ENCODE results near the gene LAMA3.

Gene LAMA3

DNA sequence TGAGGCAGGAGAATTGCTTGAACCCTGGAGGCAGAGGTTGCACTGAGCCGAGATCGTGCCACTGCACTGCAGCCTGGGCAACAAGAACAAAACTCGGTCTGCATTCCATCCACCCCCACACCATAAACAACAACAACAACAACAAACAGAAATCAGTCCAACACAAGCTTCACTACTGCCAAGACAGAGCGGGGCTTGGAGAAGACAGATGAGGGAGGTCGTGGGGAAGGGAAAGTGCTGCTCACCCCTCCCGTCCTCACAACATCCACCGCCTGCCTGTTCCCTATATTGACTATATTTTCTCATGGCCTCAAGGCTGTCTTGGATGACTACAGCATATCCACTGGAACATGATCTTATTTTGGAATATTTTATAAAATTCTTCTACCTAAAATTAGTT, 187.7 kb downstream of the LAMA3 start:
- DNase-seq (ENCODE audit: low read depth in 2 of 2): no peak

DNA sequence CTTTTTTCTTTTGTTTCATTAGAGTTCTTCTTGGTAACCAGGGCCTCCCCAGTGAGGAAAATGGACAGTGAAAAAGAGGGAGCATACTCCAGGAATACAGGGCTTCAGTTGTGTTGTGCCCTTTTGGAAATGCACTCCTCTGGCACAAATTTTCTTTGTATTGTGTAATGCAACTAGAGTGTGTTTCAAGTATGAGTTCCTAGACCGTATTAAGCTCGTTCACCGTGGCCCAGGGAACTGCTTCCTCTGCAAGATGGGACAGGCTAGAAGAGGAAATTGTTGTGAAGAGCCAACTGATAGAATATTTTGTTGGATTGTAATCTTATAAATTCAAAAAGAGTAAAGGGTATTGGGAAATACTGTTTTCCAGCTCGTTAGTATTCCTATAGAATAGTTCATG, 188.1 kb downstream of the LAMA3 start:
- DNase-seq (ENCODE audit: low read depth in 2 of 2): no peak

DNA sequence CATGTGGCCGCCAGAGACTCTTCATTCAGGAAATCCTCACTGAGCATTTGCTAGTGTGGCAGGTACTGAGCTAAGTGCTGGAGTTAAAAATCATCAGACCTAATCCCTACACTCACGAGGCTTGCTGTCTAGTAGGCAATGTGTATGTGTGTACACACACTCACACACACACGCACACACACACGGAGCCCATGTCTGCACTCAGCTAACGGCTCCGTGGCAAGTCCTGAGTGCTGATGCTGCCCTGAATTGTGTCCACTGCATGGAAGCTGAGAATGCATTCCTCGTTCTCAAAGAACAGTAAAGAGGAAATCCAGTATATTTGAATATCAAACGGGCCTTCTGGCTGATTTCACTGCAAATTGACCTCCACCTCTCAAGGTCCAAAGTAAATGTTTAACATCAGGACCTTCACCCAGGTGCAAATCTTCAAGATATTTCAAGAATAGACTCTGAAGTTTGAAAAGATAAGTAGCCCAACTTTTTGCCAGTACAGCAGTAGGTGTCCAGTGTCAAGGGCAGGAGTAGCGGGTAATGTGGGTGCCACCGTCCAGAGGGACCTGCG, 189.2 kb downstream of the LAMA3 start:
- DNase-seq (ENCODE audit: low read depth in 2 of 2): no peak

DNA sequence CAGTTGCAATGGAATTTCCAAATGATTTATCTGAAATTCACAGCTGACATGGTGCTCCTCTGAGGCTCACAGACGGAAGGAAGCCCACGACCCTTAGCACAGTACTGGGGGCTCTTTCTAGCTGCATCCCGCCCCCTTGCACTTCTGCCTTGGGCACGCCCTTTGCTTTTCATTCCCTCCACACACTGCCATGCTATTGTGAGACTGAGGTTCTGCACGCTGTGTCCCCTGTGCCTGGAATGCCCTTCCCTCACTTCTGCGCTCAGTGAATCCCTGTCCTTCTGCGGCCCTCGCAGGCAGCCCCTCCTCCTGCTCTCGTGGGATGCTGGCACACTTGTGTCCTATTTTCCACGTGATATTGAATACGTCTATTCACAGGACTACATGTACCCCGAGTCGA, 189.9 kb downstream of the LAMA3 start:
- DNase-seq (ENCODE audit: low read depth in 2 of 2): no peak

DNA sequence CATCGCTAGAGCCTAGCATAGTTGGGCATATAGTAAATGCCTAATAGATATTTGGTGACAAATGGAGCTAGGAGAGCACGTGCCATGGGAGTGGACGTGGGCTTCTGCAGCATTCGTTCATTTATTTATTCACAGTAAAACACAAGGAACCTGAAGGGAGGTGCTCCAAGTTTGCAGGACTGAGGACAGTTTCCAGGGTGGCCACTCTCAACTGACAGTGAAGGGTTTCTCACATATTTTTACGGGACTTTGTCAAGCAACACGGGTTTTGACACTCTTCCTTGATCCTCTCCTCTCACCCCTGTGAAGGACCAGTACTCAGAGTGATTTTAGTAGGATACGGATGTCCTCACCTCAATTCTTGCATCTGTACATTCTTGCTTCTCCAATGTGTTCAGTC, 190.3 kb downstream of the LAMA3 start:
- DNase-seq (ENCODE audit: low read depth in 2 of 2): no peak

DNA sequence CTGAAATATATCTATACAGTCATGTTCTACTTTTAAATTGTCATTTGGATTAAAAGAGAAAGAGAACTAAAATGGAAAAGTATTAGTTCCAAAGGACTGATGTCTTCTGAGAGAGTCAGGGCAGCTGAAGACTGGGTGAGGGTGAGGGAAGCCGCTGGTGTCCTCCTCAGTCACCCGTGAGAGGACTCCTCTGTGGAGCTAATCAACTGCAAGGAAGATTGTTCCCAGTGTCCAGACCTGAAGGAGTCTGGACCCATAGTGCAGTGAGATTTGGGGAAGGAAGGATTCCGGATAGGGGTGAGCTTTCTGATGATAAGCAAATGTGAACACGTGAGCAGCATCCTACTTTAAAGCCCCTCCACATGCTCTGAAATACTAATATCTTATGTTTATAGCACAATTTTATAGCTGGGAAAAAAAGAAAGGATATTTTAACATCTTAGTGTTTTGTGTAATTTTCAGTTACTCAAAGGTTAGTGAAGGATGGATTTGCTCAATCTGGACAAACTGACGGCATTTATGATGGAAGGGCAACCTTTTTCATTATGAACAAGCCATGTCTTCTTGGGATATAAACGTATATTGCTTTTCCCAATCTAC, 190.8 kb downstream of the LAMA3 start:
- DNase-seq (ENCODE audit: low read depth in 2 of 2): no peak

DNA sequence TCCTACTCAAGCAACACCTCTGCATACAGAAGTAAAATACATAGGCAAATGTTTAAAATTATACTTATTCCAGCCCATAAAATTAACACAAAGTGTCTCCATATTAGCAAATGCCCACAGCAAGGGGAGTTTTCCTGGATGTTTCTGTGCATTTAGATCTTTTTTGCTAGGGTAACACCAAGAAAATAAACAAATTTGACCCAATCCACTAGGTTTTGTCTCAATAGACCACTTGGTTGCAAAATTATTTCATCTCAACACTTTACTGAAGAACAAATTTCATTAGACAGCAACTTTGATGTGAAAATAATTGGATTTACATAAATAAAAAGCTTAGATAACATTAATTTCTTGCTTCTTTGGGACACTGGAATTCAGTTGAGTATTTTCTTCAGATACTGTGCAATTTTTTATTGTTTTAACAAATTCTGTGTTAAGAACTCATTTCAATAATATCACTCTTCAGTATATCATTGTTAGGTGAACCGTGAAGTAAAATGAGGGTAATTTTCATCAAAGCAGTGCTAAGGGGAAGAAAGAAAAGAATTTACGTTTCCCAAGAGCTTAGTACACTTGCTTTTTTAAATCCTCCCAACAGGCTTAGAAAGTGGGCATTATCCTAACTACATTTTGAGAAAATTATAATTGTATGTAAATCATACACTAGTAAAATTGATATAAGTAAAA, 191.8 kb downstream of the LAMA3 start:
- DNase-seq (ENCODE audit: low read depth in 2 of 2): no peak

DNA sequence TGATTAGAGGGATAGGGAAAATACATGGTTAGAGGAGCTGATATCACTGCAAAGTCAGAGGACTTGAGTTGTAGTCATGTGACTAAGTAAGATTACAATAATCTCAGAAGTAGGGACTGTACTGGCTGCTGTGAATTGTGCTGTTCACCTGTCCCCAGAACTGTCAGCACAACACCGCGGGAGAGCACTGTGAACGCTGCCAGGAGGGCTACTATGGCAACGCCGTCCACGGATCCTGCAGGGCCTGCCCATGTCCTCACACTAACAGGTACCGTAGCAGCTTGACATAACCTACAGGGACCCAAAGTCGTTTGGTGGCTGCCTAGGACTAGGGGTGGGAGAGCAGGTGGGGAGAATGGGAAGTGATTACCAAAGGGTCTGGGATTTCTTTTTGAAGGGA, 192.5 kb downstream of the LAMA3 start:
- DNase-seq (ENCODE audit: low read depth in 2 of 2): no peak

DNA sequence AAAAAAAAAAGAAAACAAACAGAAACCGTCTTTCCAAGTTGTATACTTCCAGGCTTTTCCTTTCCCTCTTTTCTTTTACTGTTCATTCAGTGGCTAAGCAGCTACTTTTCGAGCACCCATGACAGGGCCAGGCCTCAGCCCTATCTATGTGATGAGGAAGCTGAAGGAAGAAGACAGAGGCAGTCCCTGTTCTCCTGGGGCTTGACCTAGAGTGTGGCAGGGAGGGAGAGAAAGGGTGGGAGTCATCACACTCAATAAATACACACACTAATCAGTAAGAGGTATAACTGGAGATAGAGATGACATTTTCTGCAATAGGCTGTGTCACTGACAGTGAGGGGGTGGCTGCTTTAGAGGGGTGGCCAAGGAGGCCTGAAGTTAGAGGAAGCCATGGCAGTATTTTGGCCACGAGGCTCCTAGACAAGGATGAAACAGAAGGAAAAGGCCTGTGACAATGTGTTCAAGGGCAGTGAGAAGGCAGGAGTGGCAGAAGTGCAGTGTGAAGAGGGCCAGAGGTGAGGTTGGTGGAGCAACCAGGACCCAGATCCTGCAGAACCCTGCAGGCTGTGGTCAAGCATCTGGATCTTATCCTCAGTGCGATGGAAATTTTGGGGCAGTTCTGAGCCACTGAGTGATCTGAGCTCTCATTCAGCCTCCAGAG, 193.5 kb downstream of the LAMA3 start:
- no peak for DNase-seq (ENCODE audit: low read depth in 2 of 2)

DNA sequence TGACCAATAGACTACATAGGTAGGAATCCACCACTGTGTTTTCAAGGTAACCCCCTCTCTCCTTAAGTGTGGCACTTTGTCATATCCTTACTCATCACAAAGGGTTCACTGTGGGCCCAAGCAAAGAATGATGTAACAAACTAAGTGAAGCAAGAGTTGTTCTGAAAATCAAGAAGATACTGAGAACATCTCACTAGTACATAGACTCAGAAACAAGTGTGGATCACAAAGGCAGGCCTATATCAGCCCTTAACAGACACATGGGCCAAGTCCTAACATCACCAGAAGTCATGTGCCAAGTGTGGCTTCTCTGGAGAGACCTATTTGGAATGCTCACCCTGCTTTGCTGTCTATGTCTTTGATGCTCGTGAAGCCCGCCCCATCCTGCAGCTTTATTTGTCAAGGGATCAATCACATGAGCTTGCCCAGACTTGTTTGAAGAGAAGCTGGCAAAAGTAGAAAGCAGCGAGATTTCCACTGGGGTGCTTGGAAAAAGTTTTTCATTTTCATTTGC, 194.1 kb downstream of the LAMA3 start:
- no peak for DNase-seq (ENCODE audit: low read depth in 2 of 2)

DNA sequence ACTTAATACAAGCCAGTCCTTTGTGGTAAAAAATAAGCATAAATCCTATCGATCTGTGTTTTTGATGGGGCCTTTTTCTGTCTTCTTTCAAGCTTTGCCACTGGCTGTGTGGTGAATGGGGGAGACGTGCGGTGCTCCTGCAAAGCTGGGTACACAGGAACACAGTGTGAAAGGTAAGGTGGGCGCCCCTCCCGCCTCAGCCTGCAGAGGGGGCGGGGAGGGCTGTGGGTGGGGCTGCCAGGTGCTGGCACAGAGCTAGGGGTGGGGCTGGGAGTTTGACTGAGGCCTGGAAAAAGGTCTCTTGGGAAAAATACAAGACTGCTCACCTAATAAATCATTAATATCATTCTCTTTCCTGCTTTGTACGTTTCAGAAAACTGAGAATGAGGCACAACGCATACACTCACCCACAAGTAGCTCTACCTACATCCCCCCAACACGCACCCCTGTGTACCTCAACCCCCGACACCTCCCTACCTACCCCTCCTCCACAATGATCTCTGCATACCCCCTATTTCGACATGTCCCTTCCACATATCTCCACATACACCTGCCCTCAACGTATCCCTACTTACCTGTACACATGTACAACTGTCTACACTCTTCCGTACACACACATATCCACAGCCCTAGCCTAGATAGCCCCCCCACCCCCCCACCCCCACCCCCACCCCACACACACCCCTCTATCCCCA, 195.6 kb downstream of the LAMA3 start:
- no peak for DNase-seq (ENCODE audit: low read depth in 2 of 2)

DNA sequence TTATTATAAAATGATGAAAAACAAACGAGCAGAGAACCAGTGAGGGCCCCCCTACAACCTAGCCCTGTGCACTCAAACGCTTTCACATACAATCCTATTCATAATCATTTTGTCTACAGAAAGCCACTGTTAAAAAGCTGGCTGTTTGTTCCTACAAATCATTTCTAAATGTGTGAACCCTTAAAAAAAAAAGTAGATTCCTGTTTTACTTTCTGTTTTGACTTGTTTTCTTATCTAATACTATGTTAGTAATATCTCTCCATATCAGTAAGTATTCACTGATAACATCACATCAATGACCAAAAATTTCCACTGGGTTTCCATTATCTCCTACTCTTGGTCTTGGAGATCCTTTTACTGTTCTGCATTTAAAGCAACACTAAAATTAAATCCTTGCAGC, 196.5 kb downstream of the LAMA3 start:
- DNase-seq (ENCODE audit: low read depth in 2 of 2): no peak

DNA sequence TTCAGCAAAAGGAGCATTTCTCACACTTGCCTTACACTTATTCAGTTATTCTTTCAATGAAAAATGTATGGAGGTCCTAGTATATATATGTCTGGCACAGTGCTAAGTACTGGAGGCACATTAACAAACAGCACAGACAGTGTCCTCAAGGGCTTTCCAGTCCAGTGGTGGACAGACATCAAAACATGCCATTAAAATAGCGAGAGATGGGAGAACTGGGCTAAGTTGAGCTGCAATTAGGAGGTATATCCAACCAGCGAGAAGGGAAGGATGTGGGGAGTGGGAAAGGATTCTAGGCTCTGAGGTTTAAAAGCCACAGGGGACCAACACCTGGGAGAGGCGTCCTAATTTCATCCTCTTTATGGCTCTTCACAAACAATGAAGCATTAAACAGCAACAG, 197.8 kb downstream of the LAMA3 start:
- no peak for DNase-seq (ENCODE audit: low read depth in 2 of 2)

DNA sequence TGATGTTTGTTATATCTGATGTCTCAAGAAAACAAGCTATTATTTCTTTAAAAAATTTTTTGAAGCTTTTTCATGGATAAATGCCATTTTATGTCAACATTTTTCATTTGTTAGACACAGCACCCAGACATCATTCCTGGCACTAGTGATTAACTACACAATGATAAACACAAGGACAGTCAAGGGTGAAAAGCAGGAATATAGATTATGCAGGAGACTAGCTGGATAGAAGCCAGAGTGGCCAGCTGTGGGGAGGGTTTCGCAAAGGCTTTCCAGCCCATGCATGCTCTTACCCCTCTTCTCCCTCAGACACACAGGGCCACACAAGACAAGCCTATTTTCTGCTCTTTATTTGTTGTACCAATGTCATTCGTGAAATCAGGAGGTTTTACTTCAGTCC, 198.2 kb downstream of the LAMA3 start:
- no peak for DNase-seq (ENCODE audit: low read depth in 2 of 2)

DNA sequence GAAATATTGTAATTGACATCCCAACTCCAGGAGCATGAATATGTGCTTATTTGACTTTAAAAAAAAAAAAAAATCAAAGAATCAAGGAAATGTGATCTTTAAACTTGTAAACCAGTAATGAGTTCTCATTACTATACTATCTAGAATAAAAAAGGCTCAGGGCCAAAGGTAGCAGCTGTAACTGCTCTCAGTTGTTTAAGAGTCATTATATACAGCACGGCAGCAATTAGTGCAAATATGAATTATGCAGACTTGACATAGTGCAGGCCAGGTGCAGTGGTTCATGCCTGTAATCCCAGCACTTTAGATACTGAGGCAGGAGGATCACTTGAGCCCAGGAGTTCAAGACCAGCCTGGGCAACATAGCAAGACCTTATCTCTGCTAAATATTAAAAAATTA, 199.6 kb downstream of the LAMA3 start:
- no peak for DNase-seq (ENCODE audit: low read depth in 2 of 2)

DNA sequence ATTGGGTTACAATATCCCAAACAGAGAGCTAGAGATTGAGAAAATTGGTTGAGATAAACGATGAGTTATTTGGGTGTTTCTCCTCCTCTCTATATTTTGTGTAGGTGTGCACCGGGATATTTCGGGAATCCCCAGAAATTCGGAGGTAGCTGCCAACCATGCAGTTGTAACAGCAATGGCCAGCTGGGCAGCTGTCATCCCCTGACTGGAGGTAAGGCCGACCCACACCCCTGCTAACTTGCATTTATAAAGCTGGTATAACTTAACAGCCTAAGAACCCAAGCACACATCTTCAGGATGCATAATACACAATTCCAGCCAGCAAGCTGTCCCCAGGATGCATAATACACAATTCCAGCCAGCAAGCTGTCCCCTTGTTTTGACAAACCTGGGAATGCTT, 200.7 kb downstream of the LAMA3 start:
- DNase-seq (ENCODE audit: low read depth in 2 of 2): no peak

DNA sequence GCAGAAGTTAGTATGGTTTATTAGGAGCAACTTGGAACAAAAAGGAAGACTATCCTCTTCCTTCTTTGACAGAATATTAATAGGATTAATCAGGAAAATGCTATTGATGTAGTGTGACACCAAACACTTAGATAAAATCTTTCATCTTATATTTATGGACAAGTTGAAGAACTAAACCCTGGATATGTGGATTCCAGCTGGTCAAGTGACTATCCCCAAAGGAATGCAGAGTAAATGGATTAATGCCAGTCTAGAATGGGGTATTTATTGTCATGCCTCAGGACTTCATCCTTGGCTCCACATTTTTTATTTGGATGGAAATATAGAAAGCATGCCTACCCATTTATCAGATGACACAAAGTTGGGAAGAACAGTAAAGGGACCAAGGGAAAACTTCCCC, 201.3 kb downstream of the LAMA3 start:
- no peak for DNase-seq (ENCODE audit: low read depth in 2 of 2)

DNA sequence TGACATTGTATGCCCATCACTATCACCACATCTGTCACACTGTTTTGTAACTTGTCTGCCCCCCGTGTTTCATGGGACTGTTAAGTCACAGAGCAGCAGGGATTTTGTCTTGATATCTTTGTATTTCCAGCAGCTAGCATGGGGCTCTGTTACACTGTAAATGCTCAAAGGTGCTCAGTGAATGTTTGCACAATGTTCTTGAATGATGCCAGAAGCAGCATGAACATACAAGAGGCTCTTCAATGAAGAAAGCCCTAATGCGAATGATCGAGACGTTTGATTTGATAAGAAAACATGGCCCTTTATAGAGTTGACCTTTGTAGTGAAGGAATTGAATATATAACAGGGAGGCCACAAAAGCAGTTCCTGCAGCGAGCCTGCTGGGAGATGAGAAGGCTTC, 204.4 kb downstream of the LAMA3 start:
- DNase-seq (ENCODE audit: low read depth in 2 of 2): no peak

DNA sequence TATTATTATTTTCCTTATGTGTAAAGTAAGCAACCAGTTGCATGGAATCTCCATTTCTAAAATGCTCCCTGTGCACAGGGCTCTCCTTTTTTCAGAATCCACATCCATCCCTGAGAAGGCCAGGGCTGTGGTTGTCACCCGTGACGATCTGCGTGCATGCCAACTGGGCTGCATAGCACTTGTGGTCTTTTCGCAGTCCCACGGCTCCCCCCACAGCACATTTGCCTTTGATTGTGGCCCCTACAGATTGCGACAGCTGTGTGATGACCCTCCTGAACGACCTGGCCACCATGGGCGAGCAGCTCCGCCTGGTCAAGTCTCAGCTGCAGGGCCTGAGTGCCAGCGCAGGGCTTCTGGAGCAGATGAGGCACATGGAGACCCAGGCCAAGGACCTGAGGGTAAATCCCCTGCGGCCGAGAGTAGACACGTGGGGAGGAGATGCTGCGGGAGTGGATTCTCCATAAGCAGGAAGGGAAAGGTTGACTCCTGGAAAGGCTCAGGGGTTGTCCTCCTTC, 205.5 kb downstream of the LAMA3 start:
- DNase-seq (ENCODE audit: low read depth in 2 of 2): no peak

DNA sequence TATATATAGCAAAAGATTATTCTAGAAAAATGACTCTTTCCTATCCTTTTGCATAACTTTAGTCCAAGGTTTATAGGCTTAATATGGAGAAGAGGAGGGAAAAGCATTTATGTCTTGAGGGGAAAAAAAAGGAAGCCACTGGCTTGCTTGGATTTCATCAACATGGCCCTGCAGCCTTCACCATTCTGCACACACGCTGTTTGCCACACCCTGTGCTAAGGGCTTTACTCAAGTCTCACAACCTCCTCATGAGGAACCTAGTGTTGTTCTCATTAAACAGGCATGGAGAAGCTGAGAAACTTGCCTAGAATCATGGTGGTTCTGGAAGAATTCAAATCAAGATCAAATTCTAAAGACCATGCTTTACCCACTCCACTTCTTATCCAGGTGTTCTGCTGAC, 208.0 kb downstream of the LAMA3 start:
- no peak for DNase-seq (ENCODE audit: low read depth in 2 of 2)

DNA sequence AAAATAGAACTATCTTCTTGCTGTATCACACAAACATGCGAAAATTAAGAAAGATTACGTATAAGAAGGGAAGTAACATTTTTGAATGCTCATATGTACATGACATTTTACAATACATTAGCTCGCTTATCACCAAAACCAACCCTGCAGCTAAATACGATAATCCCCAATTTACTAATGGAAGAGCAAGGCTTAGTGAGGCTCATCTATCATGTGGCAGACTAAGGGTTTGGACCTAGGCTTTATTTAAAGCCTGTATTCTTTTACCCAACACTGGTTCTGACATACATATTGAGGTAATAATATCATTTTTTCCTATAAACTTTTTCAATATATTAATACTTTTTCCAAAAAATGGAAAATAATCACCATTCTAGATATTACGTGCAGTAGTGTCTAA, 208.5 kb downstream of the LAMA3 start:
- no peak for DNase-seq (ENCODE audit: low read depth in 2 of 2)

DNA sequence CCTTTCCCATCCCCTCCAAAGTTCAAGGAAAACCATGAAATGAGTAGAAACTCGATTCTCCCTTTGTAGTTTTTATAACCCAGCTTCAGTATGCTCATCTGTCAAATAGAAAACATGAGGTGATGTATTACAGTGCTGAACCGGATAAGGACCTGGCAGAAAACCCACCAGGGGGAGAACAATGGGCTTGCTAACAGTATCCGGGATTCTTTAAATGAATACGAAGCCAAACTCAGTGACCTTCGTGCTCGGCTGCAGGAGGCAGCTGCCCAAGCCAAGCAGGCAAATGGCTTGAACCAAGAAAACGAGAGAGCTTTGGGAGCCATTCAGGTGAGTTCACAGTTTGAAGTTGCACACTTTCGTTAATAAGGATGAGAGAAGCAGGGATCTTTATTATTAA, 211.7 kb downstream of the LAMA3 start:
- no peak for DNase-seq (ENCODE audit: low read depth in 2 of 2)

Measured in stimulated activated CD4-positive, alpha-beta T cell treated with anti-CD3 and anti-CD28 coated beads, Interleukin-15, amount 100 ng/mL, for 48 hours (primary cell).